Vagina (tissue), 2 donors: ENCODE data around the gene TDRD3.

Experiments
- POLR2AphosphoS5 ChIP-seq, 2 donors: sonication (generic); formaldehyde crosslinking; IDR thresholded peaks; one replicate each; pipeline ENCODE4 v1.9.0; 2017; ENCODE audit warnings: antibody characterized with exemption in 2 of 2, mild to moderate bottlenecking in 2 of 2, low read depth in 1 of 2; ENCODE audit not compliant: insufficient read depth in 1 of 2
- TF ChIP-seq, protein P1 (sequence below), 3 experiments: fragments of 450-650 bp in 2 of 3; fragments of 200-600 bp in 1 of 3; sonication (generic) in 1 of 3; IDR thresholded peaks; one replicate each; pipeline ENCODE4 v1.5.1; 2017 to 2019; ENCODE audit warnings: antibody characterized with exemption in 3 of 3, mild to moderate bottlenecking in 2 of 3, moderate library complexity in 2 of 3

DNA sequence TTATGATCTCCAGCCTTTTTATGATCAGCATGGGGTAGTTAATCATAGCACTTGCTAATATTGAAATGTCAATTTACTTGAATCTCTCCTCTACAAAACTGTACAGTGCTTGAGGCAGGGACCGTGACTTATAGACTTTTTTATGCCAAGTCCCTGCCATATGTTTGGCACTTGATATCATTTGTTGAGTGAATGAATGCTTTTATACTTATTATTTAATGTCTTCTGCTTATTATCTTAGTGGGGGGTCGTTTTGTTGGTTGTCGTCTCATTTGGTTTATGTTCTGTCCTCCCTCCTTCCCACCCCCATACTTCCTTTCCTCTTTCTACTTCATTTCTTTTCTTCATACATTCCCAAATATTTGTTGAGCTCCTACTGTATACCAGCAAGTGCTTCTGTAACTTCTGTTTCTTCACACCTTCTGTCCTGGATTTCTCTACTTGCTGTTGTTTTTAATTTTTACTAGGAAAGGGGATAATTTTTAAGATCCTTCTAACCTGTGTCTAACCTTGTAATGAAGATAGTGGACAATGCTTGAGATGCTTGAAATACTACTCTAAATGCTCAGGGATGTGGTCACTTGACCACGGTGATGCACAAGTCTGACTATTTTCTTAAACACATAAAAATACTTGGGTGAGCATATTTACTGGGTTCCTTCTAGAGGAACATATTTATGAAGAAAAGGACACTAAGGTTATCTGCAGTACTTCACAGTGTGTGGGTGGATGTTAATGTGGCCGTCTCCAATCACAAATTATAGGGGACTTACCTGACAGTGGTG is 223.8 kb downstream of the TDRD3 start:
- no peak for TF ChIP-seq POLR2AphosphoS5 (IDR thresholded peaks at IDR 0.05; ENCODE audit: insufficient read depth in 1 of 2, low read depth in 1 of 2)
- TF ChIP-seq, protein P1, sequence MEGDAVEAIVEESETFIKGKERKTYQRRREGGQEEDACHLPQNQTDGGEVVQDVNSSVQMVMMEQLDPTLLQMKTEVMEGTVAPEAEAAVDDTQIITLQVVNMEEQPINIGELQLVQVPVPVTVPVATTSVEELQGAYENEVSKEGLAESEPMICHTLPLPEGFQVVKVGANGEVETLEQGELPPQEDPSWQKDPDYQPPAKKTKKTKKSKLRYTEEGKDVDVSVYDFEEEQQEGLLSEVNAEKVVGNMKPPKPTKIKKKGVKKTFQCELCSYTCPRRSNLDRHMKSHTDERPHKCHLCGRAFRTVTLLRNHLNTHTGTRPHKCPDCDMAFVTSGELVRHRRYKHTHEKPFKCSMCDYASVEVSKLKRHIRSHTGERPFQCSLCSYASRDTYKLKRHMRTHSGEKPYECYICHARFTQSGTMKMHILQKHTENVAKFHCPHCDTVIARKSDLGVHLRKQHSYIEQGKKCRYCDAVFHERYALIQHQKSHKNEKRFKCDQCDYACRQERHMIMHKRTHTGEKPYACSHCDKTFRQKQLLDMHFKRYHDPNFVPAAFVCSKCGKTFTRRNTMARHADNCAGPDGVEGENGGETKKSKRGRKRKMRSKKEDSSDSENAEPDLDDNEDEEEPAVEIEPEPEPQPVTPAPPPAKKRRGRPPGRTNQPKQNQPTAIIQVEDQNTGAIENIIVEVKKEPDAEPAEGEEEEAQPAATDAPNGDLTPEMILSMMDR (IDR thresholded peaks at IDR 0.05): no peak
